HUES64 (cell line): ENCODE measurements around the gene GULP1.
A peak's percentile ranks its signal among the peaks of the same experiment; 100 is the strongest.
"Not testable (repeated sequence)": the region's sequence is repeated elsewhere in the genome, so short reads cannot be mapped to it uniquely, and the experiment has no call there.

Experiments used
- H3K27ac ChIP-seq: 2 replicates; pipeline ENCODE4 v1.7.0; 2013; ENCODE audit warnings: low read depth, low read length, inconsistent platforms
- H3K27me3 ChIP-seq: 2 replicates; pipeline ENCODE4 v1.6.1; 2013; ENCODE audit warnings: mild to moderate bottlenecking, low read length; ENCODE audit not compliant: insufficient read depth
- H3K36me3 ChIP-seq: 2 replicates; pipeline ENCODE4 v1.6.1; 2013; ENCODE audit warnings: mild to moderate bottlenecking, low read length; ENCODE audit not compliant: insufficient read depth
- H3K4me1 ChIP-seq: 2 replicates; pipeline ENCODE4 v1.6.1; 2013; ENCODE audit warnings: mild to moderate bottlenecking, low read length, moderate library complexity; ENCODE audit not compliant: insufficient read depth
- H3K4me3 ChIP-seq: 2 replicates; pipeline ENCODE4 v1.5.1; 2013; ENCODE audit warnings: mild to moderate bottlenecking, low read length, moderate library complexity
- H3K9ac ChIP-seq: 2 replicates; pipeline ENCODE4 v1.6.1; 2013; ENCODE audit warnings: mild to moderate bottlenecking, low read depth, low read length
- H3K9me3 ChIP-seq: 2 replicates; pipeline ENCODE4 v1.6.1; 2013; ENCODE audit warnings: low read depth, low read length; ENCODE audit not compliant: insufficient read depth
- WGBS: fragments of 150-250, 120-280 bp; methylation state at CpG from one replicate; pipeline ENCODE4 v1.1.7; 2013; ENCODE audit warnings: missing lambda C conversion rate; 5-methylcytosine and 5-hydroxymethylcytosine counted together

GULP1 gene

DNA sequence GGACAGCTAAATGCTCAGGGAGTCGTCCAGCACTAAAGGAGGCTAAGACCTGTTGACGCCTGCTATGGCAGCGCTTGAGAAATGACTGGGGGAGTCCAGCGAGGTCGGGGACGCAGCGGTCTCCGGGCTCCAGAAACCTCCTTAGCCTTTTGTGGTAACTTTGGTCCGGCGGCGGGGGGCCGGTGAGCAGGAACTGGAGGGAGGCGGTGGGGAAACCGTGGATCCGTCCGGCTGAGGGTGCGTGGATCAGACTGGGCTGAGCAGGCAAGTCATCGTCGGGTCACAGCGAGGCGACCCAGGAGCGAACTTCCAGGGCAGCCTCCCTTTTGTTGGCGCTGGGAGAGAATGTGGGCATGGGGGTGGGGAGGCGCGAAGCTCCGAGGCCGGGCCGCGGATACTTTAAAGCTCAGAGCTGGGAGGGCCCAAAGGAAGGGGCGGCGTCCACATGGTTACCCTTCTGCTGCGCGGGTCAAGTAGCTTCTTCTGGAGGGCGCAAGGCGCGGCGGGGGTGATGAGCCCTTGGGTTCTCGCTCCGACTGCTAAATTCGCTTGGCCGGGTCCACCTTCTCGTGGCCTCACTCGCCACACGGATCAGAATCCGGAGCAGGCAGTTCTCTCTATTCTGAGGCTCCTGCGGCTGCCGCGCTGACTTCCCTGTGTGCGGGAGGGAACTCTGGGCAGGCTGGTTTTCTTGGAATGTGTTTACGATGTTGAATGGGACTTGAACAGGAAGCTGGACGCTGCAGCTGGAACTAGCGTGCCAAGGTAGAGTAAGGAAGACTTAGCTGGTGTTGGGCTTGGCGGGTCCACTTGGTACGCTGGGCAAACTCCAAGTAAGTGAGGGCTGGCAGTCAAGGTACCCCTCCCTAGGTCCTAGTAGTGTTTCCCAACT lies 920 bp downstream of the GULP1 start:
- Histone ChIP-seq H3K27me3 (no peaks in the 10 kb centered on the region), H3K9ac (peak overlapping the region; percentile 96), H3K4me3 (peak overlapping the region; percentile 88), H3K4me1 (peaks cover 15% of the 10 kb centered on the region), H3K36me3 (peaks cover 6% of the 10 kb centered on the region), H3K9me3 (no peaks in the 10 kb centered on the region; the same call in 1 of the 2 replicates), H3K27ac (peak overlapping the region; percentile 99)
- under 1% methylated on average over 54 of the region's 54 CpGs for WGBS

DNA sequence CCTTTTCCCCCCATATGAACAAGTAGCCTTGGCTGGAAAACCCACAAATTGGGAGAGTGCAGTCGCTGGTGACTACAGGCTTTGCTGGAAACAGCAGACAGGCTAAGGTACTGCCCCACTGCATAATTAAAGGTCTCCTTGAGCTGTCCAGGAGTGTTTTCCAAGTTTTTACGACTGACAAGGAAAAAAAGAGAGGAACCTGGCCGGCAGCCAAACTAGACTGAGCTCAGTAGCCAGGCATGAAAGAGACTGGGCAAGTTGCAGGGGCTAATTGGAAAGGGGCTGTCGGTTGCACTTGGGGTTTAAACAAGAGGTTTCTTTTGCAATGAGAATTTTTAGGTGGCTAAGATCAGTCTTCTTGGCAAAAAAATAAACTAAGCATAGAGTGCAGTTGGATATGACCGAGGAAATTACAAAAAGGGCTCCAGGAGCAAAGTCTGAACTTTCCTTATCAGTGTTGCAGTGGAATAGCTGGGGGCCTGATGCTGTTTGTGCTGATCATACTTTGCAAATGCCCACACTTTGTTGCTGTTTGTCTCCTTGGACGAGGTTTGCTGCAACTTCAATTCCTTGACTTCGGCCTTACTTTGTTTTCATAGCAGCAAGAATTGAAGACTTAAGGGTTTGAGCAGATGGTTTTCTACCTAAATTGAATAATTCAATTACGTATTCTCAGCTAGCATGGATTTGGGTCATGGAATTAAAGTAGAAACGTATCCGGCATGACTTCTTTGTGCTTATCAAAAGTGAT lies 2.1 kb downstream of the GULP1 start:
- 5% methylated on average over 10 of the region's 10 CpGs for WGBS
- Histone ChIP-seq H3K9ac (peak overlapping the region; percentile 96), H3K4me1 (peaks cover 18% of the 10 kb centered on the region), H3K4me3 (peak overlapping the region; percentile 88), H3K9me3 (peaks cover 6% of the 10 kb centered on the region), H3K36me3 (peaks cover 17% of the 10 kb centered on the region), H3K27me3 (no peaks in the 10 kb centered on the region), H3K27ac (peak overlapping the region; percentile 99)

DNA sequence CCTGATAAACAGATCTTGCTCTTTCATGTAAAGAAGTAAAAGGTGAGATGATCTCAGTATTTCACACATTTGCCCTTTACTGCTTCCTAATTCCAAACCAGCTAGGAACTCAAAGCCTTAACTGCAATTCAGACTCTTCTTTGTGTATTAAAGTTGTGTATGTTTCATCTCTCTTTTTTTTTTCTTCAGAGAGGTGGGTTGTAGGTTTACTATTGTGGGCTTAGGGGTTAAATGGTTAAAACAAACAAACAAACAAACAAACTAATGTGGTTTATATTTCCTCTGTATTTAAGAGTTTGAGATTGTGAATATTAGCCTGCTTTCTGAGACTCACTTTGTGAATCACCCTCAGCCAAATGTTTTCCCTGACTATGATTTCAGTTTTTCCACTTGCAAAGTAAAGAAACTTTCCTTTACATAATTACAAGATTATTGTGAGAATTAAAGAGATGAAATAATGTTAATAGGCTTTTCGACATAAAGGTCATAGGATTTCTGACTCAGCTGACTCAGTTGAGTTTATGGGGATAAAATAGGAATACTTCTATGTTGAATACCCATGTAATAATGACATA lies 2.8 kb downstream of the GULP1 start:
- Histone ChIP-seq H3K4me1 (peaks cover 23% of the 10 kb centered on the region), H3K9ac (peak overlapping the region; percentile 96), H3K9me3 (peaks cover 6% of the 10 kb centered on the region), H3K27me3 (no peaks in the 10 kb centered on the region), H3K4me3 (peak overlapping the region; percentile 88), H3K27ac (peak overlapping the region; percentile 99), H3K36me3 (peaks cover 18% of the 10 kb centered on the region)
- WGBS = 17% methylated on average over 1 of the region's 1 CpG

DNA sequence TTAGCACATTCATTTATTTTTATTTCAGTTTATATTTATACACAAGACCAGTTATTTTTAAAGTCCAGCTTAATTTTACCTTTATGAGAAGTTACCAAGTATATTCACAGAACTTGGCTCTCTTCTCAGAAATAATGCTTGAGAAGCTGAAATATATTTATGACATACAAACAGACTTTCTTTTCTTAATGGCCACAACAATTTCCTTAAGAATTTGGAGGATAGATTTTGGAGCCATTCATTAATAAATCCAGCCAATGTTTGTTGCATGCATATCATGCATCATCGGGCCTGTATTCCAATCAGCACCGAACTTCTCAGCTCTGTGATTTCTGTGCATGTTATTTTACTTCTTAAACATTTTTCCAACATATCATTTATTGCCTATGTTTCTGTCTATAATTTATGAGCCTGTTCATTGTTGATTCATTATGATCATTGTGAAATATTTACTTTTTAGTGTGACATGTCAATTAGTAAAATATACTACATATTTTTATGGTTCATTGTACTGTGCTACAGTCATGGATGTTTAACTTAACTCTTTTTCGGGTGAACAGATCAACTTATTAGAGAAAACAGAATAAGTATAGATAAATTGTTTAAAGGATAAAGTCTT lies 3.5 kb downstream of the GULP1 start:
- WGBS = 10% methylated on average over 3 of the region's 3 CpGs
- Histone ChIP-seq H3K27me3 (no peaks in the 10 kb centered on the region), H3K9me3 (peaks cover 6% of the 10 kb centered on the region), H3K9ac (peak overlapping the region; percentile 96), H3K36me3 (peaks cover 18% of the 10 kb centered on the region), H3K4me1 (peaks cover 29% of the 10 kb centered on the region), H3K4me3 (peak overlapping the region; percentile 88), H3K27ac (peak overlapping the region; percentile 99)

DNA sequence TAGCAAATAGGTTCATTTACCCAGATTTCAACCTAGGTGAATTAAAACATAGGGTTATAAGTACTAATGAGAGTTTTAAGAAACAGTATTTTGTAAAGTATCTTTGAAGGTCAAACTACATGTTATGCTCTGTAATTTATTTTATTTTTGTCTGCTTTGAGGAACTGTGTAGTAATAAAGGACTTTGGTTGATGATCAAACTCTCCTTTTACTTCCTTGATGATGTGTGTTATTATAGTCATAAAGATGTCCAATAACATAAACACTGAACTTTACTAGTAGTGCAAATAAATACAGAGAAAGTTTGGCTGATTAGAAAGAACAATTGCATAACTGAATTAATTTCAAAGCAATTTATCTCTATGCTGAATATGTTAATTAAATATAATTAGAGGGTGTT lies 6.3 kb downstream of the GULP1 start:
- Histone ChIP-seq H3K9ac (no peak overlapping the region), H3K36me3 (peaks cover 22% of the 10 kb centered on the region), H3K27ac (no peak overlapping the region), H3K9me3 (peaks cover 6% of the 10 kb centered on the region), H3K27me3 (no peaks in the 10 kb centered on the region), H3K4me1 (peaks cover 53% of the 10 kb centered on the region), H3K4me3 (no peak overlapping the region)

DNA sequence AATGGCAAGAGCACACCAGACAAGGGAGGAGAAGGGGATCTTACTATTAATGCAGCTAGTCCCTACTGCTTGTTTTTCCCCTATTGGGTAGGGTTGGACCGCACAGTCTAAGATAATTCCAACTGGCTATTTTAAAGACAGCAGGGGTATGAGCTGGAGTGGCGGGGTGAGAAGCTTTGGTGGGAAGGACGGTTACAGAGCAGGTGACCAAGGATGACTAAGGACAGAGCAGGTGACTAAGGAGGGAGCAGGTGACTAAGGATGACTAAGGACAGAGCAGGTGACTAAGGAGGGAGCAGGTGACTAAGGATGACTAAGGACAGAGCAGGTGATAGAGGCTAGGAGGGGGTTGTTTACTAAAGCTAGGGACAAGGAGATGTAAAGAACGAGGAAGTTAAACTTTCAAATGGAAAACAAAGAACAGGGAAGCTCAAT lies 7.3 kb downstream of the GULP1 start:
- 88% methylated on average over 3 of the region's 4 CpGs for WGBS
- peaks cover 60% of the 10 kb centered on the region for H3K4me1 ChIP-seq

DNA sequence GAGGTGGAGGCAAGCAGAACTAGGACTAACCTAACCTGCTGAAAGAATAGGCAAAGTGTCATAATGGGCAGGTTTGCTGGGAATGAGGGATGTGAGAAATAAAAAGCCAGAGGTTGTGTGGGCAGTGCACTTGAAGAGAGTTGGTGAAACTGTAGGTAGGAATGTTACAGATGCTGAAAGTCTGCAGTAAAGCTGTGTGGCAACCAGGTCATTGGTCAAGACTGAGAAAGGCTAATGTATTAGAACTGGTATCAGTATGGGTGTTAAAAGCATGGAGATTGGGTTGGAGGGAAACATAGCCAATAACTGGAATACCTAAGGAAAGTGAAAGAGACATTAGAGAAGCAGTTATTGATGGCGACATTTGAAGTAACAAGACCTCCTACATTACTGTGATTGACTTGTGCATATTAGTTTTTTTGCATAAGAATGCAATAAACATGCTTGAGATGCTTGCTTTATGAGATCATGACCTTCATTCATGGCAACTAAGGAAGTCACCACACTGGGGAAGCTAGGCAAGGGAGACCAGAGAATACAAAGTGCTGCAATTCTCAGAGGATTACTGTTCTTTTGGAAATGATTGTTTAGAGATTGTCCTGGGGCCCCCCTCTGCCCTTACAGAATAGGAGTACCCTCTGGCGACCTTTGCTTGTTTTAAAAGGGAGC lies 11.8 kb downstream of the GULP1 start:
- Histone ChIP-seq H3K4me3 (peak overlapping the region; percentile 19), H3K9me3 (no peaks in the 10 kb centered on the region; the same call in none of the 2 replicates), H3K9ac (peak overlapping the region; percentile 71), H3K27ac (peak overlapping the region; percentile 99), H3K27me3 (no peaks in the 10 kb centered on the region), H3K4me1 (peaks cover 96% of the 10 kb centered on the region), H3K36me3 (peaks cover 7% of the 10 kb centered on the region; the same call in 1 of the 2 replicates)
- 0% methylated on average over 2 of the region's 2 CpGs for WGBS

More for the DNA sequence above, 7.3 kb downstream of the GULP1 start:
- H3K4me3 ChIP-seq, H3K9ac ChIP-seq, H3K9me3 ChIP-seq, H3K27me3 ChIP-seq: not testable (repeated sequence)
- Histone ChIP-seq H3K27ac (peak overlapping the region; percentile 52; the same call in 1 of the 2 replicates), H3K36me3 (peaks cover 22% of the 10 kb centered on the region)

DNA sequence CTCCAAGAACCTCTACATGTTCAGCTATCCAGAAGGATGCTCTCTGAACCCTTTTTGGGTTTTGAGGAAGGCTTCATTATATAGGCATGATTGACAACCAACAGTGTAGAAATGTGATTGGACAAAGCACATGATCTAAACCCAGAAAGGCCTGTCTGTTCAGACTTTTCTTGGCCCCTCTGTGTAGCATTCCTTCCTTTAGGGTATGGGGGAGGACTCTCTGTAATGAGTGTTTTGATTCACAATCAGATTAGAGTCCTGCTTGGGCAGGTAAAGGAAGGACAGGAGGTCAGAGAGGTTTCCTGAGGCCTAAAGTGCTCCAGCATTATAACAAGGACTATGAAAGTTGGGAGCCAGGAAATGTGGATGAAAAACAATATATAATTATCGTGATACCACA lies 13.6 kb downstream of the GULP1 start:
- H3K27ac ChIP-seq = peak overlapping the region; percentile 99
- no CpG with 5 or more reads among the region's 1 CpG for WGBS
- H3K9ac ChIP-seq = no peak overlapping the region

DNA sequence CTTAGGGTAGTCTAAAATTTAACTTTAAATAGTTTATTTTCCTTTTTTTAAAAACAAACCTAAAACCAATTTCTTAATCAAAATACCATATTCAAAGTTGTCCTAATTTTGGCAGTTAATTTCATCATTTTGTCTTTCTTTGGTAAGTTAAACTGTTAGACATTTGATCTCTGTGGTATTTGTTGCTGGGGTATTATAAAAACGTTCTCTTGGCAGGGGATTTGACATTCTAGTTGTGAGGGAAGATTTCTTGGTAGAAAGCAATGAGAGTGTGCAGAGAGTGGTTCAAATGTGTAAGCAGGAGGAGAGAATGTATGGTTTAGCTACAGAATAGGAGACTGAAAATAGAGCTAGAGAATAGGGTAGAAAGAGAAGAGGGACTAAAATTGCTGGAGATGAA lies 14.6 kb downstream of the GULP1 start:
- Histone ChIP-seq H3K36me3 (no peaks in the 10 kb centered on the region), H3K4me1 (peaks cover 74% of the 10 kb centered on the region), H3K9ac (no peak overlapping the region; the same call in 1 of the 2 replicates), H3K9me3 (no peaks in the 10 kb centered on the region), H3K4me3 (no peak overlapping the region), H3K27ac (peak overlapping the region; percentile 40; the same call in 1 of the 2 replicates), H3K27me3 (no peaks in the 10 kb centered on the region)
- WGBS = 60% methylated on average over 1 of the region's 1 CpG

More for the DNA sequence above, 13.6 kb downstream of the GULP1 start:
- Histone ChIP-seq H3K4me3 (no peak overlapping the region), H3K27me3 (no peaks in the 10 kb centered on the region), H3K4me1 (peaks cover 84% of the 10 kb centered on the region), H3K9me3 (no peaks in the 10 kb centered on the region), H3K36me3 (peaks cover 4% of the 10 kb centered on the region; the same call in 1 of the 2 replicates)

DNA sequence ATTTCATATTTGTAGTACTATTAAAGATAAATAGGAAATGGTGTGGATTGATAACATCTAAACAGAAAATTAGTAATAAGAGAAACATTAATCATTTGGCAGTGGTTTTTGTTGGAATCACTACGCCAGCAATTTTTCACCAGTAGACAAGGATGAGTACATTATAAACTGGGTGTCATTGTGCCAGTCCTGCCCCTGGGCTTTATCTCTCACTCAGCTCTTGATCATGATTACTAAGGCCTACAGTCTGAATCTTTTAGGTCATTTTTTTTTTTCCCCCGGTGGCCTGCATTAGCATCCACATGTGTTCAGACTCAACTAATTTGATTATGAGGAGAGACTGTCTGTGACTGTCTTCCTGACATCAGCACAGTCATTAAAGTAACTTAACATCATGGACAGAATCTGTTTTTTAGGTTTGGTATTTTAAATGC lies 16.2 kb downstream of the GULP1 start:
- H3K27ac ChIP-seq = no peak overlapping the region
- H3K27me3 ChIP-seq = no peaks in the 10 kb centered on the region
- H3K4me1 ChIP-seq = peaks cover 58% of the 10 kb centered on the region
- peaks cover 4% of the 10 kb centered on the region; the same call in 1 of the 2 replicates for H3K9me3 ChIP-seq
- H3K36me3 ChIP-seq = peaks cover 4% of the 10 kb centered on the region; the same call in 1 of the 2 replicates
- 83% methylated on average over 2 of the region's 2 CpGs for WGBS
- no peak overlapping the region for H3K9ac ChIP-seq
- no peak overlapping the region for H3K4me3 ChIP-seq
